ENCODE results near the gene CFTR.

DNA sequence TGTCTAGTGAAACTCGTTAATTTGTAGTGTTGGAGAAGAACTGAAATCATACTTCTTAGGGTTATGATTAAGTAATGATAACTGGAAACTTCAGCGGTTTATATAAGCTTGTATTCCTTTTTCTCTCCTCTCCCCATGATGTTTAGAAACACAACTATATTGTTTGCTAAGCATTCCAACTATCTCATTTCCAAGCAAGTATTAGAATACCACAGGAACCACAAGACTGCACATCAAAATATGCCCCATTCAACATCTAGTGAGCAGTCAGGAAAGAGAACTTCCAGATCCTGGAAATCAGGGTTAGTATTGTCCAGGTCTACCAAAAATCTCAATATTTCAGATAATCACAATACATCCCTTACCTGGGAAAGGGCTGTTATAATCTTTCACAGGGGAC lies 187.6 kb downstream of the CFTR start:
- no peak for TF ChIP-seq IRF2 (CRISPR knock-in tag; IDR thresholded peaks at IDR 0.05; ENCODE audit: borderline replicate concordance, low read depth)
- TF ChIP-seq MAX (CRISPR knock-in tag; IDR thresholded peaks at IDR 0.05) = no peak
- no peak for TF ChIP-seq PRDM15 (CRISPR knock-in tag; IDR thresholded peaks at IDR 0.05)
- TF ChIP-seq IRF1 (CRISPR knock-in tag; IDR thresholded peaks at IDR 0.05) = no peak
